EH (cell line): ENCODE results near the gene COG8.
A peak's percentile ranks its signal among the peaks of the same experiment; 100 is the strongest.
"Not testable (repeated sequence)": the region's sequence is repeated elsewhere in the genome, so short reads cannot be mapped to it uniquely, and the experiment has no call there.

Experiments
- DNase-seq: peaks from one replicate; pipeline ENCODE4 v3.0.0-alpha.2; 2015; ENCODE audit warnings: low read depth

COG8 gene

DNA sequence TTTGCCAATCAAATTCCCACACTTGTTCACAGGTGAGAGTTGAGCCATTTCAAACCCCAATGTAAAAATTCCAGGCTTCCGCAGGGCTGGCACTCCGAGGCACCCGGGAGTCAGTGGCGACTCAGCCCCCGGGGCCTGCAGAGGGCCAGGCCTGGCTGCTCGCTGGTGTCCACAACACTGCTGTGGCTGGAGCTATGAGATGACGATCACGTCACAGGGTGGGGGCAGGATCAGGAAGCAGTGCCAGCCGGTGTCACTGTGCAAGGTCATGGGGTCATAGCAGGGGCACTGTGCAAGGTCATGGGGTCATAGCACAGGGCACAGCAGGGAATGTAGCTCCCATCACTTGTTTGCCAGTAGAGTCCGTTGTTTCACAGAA is 20.5 kb downstream of the COG8 start:
- DNase-seq = no peak

DNA sequence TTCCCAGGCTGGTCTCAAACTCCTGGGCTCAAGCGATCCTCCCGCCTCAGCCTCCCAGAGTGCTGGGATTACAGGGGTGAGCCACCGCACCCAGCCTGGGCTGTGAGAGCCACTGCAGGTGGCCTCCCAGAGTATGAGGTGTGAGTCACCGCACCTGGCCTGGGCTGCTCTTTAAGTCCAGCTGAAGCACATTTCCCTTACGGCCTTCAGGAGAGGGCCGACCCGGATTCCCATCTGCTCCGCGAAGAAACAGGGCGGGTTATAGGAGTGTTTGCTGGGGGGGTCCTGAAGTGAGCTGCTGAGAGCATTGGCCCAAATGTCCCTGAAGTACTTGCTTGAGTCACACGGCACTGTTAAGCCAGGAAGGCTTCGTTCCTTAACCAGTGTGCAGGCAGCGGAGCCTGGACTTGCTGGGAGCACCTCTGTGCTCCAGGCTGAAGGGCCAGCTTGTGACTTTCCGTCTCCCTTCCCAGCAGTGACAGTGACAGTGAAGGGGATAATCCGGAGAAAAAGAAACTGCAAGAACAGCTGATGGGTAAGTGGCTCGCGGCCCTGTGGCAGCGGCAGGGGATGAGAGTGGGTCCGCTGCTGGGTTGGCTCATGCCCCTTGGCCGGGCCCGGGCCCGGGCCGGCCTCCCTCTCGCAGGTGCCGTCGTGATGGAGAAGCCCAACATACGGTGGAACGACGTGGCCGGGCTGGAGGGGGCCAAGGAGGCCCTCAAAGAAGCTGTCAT is 21.0 kb downstream of the COG8 start:
- no peak for DNase-seq

DNA sequence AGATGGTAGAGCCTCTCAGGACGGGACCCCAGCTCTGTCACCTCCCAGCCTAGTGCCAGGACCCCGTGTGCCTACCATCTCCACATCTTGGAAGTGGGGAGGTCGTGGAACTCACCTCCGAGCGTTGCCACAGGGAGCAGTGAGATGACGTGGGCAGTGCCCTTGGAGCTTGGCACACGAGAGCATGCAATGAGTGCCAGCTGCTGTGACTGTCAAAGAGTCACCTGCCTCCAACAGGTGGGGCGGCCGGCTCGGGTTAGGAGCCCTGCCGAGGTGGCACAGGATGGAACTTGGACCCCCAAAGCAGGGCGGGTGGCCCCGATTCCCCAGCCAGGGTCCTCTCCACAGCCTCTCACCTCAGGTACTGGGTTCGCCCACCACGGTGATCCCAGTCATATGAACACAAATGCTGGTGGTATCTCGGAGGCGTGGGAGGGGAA is 22.7 kb downstream of the COG8 start:
- no peak for DNase-seq

DNA sequence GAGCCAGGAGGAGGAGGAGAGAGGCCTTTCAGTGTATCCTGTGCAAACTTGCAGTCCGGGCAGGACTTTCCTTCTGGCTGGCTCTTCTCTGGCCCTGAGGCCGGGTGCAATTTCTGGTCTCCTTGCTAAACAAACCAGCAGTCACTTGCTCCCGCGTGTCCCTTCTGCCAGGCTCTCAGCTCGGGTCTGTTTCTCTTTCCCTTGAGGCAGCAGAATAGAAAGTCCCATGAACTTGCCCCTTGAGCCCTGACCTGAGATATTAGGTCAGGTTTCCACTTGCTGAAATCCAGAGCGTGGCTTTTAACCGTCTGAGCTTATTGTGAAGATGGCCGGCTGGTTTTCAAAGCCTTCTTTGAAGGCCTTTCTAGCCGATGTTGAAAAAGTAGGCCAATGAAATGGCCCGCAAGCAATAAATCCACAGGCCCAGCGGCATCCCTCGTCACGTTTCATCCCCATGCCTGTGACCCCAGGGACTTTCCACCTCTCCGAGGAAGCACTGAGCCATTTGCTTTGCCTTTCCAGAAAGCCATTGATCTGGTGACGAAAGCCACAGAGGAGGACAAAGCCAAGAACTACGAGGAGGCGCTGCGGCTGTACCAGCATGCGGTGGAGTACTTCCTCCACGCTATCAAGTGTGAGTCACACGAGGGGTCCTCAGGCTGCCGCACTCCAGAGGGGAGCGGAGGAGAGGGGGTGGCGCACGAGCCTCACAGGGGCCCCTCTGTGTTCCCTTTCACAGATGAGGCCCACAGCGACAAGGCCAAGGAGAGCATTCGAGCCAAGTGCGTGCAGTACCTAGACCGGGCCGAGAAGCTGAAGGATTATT is 23.7 kb downstream of the COG8 start:
- no peak for DNase-seq

DNA sequence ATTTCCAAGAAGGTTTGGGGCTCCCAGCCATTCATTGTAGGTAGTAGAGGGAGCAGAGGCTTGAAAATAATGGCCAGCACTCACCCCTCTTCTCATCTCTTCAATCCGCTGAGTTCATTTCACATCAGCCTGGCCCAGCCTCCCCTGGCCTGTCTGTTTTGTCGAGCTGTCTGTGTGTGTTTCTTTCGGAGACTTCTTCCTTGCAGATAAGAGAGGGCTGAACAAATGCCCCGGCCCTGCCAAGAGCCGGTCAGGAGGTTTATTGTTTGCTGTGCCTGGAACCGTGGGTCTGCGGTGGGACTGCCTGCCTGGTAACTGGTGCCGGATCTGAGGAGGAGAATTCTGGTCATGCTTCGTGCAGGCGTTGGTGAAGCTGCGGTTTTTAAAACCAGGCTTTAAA is 24.8 kb downstream of the COG8 start:
- DNase-seq = no peak

DNA sequence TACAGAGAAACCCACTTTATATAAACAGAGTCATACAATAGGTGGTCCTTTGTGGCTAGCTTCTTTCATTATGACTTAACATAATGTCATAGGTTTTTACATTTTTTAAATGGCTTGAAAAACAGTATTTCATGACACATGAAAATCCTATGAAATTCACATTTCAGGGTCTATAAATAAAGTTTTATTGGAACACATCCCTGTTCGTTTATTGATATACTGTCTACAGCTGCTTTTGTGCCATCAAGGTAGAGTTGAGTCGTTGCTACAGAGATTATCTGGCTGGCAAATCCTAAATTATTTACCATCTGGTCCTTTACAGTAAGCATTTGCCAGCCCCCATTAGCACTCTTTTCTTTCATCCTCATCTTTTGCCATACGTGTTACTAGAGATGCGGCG is 25.9 kb downstream of the COG8 start:
- no peak for DNase-seq

DNA sequence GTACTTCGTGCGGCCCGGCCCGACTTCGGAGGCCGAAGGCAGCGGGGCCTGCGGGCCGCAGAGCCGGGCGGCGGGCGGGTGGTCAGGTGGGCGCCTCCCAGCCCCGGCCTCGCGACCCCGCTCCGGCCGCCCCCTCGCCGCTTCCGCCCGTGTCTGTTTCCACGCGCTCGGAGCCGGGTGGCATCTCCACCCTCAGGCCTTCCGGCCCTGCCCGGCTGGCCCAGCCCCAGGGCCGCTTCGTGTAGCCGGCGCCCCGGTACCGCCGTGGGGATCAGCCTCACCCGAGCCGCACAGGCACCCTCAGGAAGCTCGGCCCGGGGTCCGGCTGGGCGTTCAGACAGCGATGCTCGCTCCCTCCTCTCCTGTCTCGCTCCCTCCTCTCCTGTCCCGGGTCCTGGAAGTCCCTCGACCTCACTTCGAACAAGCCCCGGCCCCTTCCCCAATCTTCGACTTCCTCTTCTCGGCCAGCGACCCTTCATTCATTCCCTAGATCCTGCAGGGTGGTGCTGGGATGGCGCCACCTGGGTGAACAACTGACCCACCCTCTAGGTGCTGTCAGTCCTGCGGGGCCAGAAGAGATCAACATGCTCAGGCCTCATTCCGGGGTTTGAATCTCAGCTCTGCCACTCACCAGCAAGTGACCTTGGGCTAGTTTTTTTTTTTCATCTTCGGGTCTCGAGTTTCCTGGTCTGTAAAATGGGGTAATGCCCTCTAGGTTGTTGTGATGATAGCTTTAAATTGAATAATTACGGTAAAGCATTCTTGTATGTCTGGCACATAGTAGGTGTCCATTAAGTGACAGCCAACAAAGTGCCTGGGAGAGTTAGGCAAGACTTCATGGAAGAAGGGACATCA is 27.6 kb downstream of the COG8 start:
- peak; percentile 51 for DNase-seq

DNA sequence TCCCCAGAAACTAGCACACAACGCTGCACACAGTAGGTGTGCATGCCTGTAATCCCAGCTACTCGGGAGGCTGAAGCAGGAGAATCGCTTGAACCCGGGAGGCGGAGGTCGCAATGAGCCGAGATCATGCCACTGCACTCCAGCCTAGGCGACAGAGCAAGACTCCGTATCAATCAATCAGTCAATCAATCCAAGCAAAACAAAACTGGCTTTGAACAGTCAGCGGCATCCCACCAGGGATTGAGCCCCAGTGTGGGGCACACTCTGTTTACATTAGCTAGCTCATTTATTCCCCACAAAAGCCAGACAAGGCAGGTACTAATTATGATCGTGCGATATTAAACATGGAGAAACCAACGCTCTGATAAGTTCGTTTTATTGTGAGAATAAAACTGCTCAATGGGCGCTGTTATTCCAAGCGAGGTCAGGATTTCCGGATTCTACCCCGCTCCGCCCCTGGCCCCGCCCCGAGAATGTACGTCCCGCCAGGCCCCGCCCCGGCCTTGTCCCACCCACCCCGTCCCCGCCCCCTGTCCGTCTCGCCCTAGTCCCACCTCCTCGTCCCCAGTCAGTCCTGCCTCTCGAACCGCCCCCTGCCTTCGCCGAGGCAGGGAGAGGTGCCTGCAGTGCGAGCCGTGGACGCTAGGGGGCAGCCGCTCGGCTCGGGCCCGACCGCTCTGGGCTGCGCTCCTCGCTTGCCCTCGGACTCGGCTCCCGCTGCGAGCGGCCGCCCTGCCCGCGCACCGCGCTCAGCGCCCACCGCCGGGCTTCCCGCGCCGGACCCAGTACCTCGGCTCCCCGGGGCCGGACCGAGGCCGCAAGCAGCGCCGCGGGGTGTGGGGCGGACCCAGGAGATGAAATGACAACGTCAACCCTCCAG is 28.5 kb downstream of the COG8 start, which contains the start of gene VPS4A:
Gene VPS4A, plus strand, starts transcription at position 698 of the 880 bp plus-strand sequence. Its CDS starts 162 bp downstream, at position 860.
- DNase-seq = peak; percentile 96

DNA sequence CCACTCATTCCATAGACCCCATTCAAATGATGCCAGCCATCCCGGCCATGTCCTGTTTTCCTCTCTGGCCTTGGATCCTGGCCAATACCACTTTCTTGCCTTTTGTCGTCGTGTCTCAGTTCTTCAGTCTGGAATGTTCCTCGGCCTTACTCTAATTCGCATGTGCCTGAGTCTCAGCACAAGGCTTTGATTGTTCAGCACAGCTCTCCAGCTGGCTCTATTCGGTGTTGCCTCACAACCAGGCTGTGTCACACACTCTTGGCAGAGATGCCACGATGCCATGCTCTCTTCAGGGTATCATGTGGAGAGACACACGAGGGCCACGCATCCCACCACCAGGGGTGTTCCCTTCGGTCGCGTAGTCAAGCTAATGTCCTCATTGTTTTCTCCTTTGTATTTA is 30.0 kb downstream of the COG8 start:
- DNase-seq = no peak

DNA sequence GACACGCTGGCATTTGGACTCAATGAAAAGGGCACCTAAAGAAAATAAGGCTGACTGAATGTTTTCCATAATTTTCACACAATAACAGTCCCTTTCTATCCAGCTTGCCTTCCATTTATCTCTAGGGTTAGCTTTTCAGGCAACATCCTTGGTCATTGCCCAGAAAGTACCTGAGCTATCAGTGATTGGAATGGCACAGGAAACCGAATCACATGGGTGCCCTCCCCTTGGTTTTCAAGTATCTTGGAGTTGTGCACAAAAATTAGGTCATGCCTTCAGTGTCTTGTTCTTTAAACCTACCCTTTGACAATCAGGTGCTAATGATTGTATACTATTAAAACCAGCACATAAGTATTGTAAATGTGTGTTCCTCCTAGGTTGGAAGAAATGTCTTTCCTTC is 31.5 kb downstream of the COG8 start:
- DNase-seq = no peak

DNA sequence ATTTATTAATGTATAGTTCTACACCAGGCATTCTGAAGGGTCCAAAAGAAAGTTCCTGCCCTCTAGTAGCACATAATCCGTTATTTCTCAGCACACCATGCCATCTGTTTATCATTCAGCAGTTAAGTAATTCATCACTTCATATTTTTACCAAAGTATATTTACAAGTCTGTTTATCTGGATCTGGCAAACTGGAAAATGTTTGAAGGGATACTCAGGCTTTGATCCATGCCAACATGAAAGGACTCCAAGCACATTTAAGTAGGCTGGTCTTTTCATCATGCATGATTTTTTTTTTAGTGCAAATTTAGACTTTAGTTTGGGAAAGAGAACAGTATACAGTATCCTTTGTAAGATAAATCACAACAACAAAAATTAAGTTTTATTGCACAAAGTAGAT is 32.3 kb downstream of the COG8 start:
- no peak for DNase-seq

DNA sequence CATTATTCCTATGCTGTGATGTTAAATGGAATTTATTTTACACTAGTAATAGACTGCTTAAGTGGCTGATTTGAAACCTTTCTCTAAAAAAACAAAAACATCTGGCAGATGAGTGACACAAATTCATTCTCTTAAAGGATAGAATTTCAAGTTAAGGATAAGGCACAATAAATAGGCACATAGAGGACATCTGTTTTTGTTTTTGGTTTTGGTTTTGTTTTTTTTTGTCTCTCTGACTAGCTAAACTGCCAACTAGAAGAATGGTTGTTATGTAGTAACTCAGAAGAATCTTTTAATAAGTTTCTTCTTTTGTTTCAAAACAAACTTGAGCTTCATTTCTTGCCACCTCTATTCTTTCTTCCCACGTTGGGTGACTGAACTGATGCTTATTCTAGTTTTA is 33.3 kb downstream of the COG8 start:
- DNase-seq = no peak

DNA sequence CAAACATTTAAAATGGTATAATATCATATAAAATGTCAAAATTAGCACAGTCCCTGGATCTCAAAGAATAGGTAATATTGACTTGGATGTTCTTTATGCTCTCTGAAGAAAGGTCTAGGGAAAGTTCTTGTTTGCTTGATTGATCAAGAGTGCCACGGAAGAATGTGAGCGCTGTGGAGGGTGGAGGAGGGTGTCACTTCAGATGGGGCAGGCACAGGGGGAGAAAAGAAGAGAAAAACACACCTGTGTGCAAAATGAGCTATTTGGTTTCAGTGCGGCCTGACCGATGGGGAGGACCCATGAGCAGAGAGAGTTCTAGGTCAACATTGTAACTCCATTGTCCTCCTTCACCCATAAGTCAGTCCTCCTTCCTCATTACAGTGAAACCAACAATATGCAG is 37.1 kb downstream of the COG8 start:
- DNase-seq = no peak

DNA sequence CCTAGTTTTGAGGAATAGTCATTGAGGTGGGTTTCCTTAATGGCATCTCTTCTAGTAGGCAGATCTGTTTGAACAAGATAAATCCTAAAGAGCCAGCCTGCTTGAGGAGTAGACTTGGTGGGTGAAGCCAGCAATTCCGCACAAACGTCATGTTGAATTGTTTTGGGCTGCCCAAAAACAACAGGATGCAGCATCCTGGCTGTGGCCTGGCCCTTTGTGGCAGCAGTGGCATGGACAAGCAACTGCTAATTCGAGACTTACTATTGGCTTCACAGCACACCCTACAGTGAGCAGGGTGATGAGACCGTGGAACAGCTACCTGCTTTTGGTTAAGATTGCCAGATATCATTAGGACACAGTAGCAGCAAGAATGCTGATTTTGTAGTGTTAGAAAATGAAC is 37.5 kb downstream of the COG8 start:
- DNase-seq = no peak

DNA sequence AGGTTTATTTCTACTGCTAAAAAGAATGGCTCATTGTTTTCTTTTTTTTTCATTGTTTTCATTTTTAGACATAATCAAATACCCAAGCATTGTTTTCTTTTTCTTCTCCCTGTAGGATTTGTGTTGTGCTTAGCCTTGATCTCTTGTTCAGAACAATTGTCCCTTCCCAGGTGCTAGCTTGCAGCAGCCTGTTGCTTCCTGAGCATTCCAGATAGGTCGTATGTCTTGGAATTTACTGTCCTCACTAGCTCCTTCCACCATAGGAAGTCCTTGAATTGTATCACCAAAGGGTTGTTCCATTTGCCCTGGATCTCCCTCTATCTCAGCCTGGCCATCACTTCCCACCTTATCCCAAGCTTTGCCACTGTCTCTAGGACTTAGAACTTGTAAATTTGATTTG is 38.2 kb downstream of the COG8 start:
- DNase-seq = no peak

DNA sequence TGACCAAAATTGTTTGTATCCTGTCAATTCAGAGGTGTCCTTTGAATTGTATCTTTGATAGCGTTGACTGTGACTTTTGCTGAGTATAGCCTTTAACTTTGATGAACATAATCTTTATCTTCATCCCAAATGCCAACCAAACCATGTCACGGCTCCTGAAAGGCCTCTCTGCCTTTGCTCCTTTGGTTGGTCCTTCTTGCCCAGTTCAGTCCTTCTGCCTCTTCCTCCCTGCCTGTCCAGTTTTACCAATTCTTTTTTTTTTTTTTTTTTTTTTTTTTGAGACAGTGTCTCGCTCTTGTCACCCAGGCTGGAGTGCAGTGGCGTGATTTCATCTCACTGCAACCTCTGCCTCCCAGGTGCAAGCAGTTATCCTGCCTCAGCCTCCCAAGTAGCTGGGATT is 41.1 kb downstream of the COG8 start:
- no peak for DNase-seq

DNA sequence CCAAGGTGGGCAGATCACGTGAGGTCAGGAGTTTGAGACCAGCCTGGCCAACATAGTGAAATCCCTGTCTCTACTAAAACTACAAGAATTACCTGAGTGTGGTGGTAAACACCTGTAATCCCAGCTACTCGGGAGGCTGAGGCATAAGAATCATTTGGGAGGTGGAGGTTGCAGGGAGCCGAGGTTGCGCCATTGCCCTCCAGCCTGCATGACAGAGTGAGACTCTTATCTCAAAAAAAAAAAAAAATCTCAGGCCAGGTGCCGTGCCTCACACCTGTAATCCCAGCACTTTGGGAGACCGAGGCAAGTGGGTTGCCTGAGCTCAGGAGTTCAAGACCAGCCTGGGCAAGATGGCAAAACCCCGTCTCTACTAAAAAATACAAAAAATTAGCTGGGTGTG is 42.6 kb downstream of the COG8 start:
- DNase-seq = not testable (repeated sequence)

DNA sequence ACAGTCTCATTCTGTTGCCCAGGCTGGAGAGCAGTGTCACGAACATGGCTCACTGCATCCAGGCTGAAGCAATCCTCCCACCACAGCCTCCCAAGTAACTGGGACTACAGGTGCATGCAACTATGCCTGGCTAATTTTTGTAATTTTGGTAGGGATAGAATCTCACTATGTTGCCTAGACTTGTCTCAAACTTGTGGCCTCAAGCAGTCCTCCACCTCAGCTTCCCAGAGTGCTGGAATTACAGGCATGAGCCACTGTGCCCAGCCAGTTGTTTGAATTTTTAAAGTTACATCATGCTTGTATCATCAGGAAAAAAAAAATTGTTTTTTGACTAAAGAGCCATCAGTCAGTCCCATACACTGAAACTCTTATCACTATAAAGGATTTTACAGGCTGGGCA is 45.3 kb downstream of the COG8 start:
- peak; percentile 52 for DNase-seq

DNA sequence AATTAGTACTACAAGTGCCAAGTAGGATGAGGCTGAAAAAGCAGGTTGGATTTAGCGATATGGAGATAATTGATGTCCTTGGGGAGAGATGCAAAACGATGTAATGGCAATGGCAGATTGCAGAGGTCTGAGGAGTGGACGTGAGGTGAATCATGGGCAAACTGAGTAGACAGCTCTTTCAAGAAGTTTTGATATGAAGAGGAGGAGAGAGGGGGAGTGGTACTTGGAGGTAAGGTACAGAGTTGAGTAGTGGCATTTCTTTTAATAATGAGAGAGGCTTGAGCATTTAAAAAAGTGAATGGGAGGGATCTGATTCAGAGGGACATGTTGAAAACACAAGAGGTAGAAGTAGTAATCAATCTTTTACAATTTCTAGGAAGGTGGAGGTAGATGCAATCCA is 46.0 kb downstream of the COG8 start:
- DNase-seq = no peak

DNA sequence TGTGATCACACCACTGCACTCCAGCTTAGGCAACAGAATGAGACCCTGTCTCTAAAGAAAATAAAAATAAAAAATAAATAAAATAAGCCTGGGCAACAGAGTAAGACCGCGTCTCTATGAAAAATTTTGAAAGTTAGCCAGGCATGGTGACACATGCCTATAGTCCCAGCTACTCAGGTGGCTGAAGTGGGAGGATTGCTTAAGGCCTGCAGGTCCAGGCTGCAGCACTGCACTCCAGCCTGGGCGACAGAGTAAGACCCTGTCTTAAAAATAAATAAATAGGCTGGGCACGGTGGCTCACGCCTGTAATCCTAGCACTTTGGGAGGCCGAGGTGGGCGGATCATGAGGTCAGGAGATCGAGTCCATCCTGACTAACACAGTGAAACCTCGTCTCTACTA is 47.7 kb downstream of the COG8 start:
- DNase-seq = not testable (repeated sequence)

DNA sequence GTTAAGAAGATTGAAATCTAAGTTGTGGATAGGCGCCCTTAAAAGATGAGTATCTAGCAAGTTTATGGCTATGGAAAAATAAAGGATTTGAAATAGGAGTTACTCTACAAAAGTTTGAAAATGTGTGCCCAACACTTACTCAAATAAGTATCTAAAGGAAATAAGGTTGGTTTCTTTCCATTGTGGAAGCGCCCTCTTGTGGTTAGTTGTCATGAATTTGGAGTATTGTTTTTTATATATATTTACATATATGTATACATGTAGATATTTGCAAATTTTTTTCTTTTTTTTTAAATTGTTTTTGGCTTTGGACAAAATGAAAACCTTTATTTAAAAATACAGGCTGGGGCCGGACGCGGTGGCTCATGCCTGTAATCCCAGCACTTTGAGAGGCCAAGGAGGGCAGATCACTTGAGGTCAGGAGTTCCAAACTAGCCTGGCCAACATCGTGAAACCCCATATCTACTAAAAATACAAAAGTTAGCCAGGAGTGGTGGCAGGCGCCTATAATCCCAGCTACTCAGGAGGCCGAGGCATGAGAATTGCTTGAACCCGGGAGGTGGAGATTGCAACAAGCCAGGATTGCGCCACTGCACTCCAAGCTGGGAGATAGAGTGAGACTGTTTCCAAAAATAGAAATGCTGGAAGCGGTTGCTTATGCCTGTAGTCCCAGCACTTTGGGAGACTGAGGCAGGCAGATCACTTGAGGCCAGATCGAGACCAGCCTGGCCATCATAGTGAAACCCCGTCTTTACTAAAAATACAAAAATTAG is 52.2 kb downstream of the COG8 start:
- peak; percentile 67 for DNase-seq
